ENCODE results near the gene SYT1.

- TF ChIP-seq, protein P1, sequence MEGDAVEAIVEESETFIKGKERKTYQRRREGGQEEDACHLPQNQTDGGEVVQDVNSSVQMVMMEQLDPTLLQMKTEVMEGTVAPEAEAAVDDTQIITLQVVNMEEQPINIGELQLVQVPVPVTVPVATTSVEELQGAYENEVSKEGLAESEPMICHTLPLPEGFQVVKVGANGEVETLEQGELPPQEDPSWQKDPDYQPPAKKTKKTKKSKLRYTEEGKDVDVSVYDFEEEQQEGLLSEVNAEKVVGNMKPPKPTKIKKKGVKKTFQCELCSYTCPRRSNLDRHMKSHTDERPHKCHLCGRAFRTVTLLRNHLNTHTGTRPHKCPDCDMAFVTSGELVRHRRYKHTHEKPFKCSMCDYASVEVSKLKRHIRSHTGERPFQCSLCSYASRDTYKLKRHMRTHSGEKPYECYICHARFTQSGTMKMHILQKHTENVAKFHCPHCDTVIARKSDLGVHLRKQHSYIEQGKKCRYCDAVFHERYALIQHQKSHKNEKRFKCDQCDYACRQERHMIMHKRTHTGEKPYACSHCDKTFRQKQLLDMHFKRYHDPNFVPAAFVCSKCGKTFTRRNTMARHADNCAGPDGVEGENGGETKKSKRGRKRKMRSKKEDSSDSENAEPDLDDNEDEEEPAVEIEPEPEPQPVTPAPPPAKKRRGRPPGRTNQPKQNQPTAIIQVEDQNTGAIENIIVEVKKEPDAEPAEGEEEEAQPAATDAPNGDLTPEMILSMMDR (IDR thresholded peaks at IDR 0.05) = no peak
- TF ChIP-seq POLR2AphosphoS5 (IDR thresholded peaks at IDR 0.05) = no peak
- TF ChIP-seq POLR2A (IDR thresholded peaks at IDR 0.05) = no peak
- TF ChIP-seq EP300 (IDR thresholded peaks at IDR 0.05) = no peak
Measured at GRCh38 chr12:79020106-79020505, 155.5 kb downstream of the SYT1 start.

Measured in sigmoid colon (tissue), 4 donors.